ENCODE results near the gene CNDP1. TPM values are rescaled to one million over a fixed set of nuclear protein-coding genes. Genes with fewer than 3 reads are reported as not detected.

The CNDP1 gene
- total RNA-seq, 2 experiments from 2014 or later: not detected

DNA sequence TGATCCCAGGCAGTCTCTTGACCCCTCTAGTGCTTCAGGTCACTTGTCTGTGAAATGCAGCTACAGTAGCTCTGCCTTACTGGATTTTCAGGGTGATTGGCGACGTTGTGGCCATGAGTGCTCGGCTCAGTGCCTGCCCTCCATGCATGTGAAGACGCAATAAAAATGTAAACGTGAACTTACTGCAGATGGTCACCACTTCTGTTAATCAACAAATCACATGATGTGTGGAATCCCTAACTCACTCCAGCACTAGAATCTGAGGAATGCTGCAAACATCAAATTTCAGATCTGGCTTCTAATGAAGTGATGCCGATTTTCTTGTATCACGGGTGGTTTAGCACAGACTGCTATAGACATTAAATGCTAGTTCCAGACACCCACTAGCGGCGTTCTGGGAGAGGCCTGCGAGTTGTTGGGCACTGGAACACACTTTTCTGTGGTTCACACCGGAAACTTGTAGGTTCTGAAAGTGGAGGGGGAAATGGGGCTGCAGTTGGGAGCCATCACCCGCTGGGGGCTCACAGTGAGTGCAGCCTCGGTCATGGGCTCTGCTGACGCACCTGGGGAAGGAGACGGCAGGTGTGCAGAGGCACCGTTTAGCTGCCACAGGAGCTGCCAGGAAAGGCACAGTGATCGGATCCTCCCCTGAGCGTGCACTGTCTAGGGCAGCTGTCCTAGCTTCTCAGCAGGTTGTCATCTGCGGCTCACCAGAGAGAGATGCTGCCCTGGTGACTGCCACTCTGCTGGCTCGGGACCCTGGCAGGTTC lies 6.5 kb downstream of the CNDP1 start:
- H3K4me3 Mint-ChIP-seq: no peak overlapping the region
- H3K36me3 Mint-ChIP-seq: no peaks in the 10 kb centered on the region
- H3K4me1 Mint-ChIP-seq: no peaks in the 10 kb centered on the region
- DNase-seq: no peak
- no peaks in the 10 kb centered on the region for H3K27me3 Mint-ChIP-seq
- no peaks in the 10 kb centered on the region for H3K9me3 Mint-ChIP-seq
- H3K27ac Mint-ChIP-seq: no peak overlapping the region

DNA sequence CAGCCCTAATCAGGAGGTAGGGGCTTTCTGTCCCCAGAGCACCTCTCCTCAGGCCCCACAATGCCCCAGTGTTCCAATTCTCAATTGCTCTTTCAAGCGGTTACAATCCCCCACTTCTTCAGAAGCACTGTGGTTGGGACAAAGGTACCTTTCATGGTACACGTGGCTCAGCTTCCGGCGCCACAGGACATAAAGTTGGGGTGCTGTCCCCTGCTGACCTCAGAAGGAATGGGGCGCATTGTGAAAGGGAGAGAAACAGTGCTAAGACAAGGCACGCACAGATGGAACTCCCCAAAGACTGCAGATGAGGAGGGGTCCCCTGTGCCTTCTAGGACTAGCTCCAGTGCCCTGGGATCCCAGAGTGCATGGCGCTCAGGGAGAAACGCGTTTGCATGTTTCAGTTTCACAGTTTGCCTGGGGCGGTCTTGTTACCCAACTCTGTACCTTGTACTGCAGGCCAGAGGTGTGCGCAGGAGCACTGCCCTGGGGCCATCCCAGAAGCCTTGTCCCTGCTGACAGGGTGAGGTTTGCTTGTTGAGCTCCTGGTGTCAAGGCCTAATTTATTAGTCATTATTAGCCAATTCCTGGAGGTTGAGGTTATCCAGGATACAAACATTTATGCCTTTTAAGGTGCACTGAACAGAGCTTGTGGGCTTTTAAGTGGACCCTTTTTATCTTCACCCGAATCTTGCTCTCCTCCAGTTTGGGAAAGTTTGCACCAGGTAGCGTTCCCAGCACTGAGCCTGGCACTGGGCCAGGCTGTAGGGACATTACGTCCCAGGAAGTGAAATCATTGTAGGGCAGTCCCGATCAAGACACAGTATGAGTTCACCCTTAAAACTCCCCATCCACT lies 7.6 kb downstream of the CNDP1 start:
- no peaks in the 10 kb centered on the region for H3K36me3 Mint-ChIP-seq
- H3K27ac Mint-ChIP-seq: no peak overlapping the region
- no peak for DNase-seq
- H3K4me1 Mint-ChIP-seq: no peaks in the 10 kb centered on the region
- no peak overlapping the region for H3K4me3 Mint-ChIP-seq
- H3K9me3 Mint-ChIP-seq: no peaks in the 10 kb centered on the region
- H3K27me3 Mint-ChIP-seq: no peaks in the 10 kb centered on the region

DNA sequence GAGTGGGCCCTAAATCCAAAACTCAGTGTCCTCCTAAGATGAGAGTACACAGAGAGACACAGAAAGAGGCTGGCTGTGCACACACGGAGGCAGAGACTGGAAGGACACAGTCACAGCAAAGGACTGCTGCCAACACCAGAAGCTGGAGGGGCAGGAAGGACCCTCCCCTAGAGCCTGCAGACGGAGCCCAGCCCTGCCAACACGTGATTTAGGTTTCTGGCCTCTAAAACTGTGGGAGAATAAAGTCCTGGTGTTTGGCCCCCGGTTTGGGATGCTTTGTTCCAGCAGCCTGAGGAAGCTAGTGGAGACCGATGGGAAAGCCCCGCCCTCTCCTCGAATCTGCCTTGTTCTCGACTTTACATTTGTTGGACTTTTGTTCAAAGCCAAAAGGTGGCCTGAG lies 10.6 kb downstream of the CNDP1 start:
- Mint-ChIP-seq H3K4me1 (no peaks in the 10 kb centered on the region), H3K27ac (no peak overlapping the region)

DNA sequence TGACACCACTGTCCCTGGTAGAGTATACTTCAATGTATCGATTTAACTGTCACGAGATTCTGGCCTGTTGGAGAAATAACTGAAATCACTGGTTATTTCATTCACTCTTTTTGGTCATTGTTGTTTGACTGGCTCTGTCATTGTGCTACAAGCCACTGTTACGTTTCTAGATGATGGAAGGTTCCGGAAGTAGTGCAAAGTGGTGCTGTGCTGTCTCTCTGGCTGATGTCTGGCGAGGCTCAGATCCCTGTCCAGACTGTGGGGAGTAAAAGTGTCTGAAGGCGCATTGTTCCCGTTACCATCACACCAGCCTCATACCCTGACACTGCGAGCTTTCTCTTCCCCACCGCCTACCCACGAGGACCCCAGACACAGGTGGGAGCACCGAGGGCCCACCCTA lies 11.7 kb downstream of the CNDP1 start:
- DNase-seq: no peak
- Mint-ChIP-seq H3K27ac (no peak overlapping the region), H3K27me3 (no peaks in the 10 kb centered on the region), H3K4me1 (no peaks in the 10 kb centered on the region), H3K4me3 (no peak overlapping the region), H3K9me3 (peaks cover 12% of the 10 kb centered on the region), H3K36me3 (no peaks in the 10 kb centered on the region)

More for the DNA sequence above, 10.6 kb downstream of the CNDP1 start:
- Mint-ChIP-seq H3K36me3 (no peaks in the 10 kb centered on the region), H3K4me3 (no peak overlapping the region), H3K9me3 (peaks cover 12% of the 10 kb centered on the region), H3K27me3 (no peaks in the 10 kb centered on the region)
- no peak for DNase-seq

DNA sequence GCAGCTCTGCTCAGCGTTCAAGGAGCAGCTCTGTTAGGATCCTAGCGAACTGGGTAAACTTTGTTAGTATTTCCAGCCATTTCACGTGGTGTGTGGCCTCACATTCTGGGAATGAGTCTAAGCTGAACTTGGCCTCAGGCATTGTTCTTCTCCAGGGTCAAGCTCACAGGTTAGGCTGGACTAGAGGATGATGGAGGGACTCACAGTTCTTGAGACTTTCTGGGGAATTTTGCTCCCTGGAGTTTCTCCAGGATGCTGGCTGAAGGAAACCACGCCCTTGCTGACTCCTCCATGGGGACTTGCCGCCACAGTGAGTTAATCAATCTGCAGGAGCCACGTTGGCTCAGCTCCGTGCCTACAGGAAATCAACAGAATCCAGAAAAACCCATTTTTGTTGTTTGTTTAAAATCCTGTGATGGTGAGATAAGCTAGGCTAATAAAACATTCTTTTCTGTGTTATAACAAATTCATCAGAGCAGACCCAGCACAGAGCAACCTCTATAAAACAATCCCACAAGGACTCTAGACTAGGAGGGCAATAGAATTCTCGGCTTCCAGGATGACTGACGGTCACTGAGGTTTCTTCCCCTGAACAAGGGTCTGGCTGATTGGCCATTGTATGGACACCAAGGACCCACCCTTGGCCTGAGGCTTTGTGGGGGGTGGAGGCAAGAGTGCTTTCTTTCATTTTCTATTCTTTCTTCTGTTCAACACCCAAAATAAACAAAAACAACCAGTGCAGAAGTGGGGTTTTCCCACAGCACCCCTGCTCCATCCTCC lies 12.6 kb downstream of the CNDP1 start:
- DNase-seq: no peak
- Mint-ChIP-seq H3K36me3 (no peaks in the 10 kb centered on the region), H3K9me3 (peaks cover 12% of the 10 kb centered on the region), H3K4me1 (no peaks in the 10 kb centered on the region), H3K4me3 (no peak overlapping the region), H3K27ac (no peak overlapping the region), H3K27me3 (no peaks in the 10 kb centered on the region)

DNA sequence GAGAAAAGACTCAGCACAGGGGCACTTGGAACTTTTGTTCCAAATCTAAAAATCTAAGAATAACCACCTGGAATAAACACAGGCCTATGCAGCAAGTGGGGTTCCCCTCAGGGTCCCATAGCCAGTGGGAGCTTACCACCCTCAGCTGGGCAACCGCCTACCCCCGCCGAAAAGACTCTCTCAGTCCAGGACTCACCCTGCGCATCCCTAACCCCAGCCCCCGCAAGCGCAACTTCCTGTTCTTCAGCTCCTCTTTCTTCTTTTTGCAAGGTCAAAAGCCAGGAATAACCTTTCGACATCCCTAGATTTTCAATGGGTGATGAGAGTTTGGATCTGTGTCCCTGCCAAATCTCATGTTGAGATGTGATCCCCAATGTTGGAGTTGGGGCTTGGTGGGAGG lies 13.6 kb downstream of the CNDP1 start:
- no peaks in the 10 kb centered on the region for H3K36me3 Mint-ChIP-seq
- H3K27ac Mint-ChIP-seq: no peak overlapping the region
- H3K9me3 Mint-ChIP-seq: peaks cover 12% of the 10 kb centered on the region
- no peak overlapping the region for H3K4me3 Mint-ChIP-seq
- DNase-seq: no peak
- no peaks in the 10 kb centered on the region for H3K27me3 Mint-ChIP-seq
- no peaks in the 10 kb centered on the region for H3K4me1 Mint-ChIP-seq

DNA sequence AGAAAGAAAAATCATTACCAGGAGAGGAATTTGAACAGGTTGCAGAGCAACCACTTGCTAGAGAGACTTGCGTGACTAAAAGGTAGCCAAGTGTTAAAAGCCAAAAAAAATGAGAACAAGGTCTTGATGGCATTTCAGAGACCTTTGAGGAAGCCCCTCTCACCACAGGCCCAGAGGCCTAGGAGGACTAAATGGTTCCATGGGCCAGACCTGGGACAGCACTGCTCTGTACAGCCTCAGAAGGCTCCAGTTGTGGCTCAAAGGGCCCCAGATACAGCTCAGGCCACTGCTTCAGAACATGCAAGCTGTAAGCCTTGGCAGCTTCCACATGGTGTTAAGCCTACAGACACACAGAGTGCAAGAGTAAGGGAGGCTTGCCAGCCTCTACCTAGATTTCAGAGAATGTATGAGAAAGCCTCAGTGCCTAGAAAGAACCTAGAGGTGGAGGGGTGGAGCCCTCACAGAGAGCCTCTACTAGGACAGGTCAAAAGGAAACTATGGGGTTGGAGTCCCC lies 15.3 kb downstream of the CNDP1 start:
- DNase-seq: no peak
- H3K4me3 Mint-ChIP-seq: no peak overlapping the region
- H3K27me3 Mint-ChIP-seq: no peaks in the 10 kb centered on the region
- no peaks in the 10 kb centered on the region for H3K36me3 Mint-ChIP-seq
- no peak overlapping the region for H3K27ac Mint-ChIP-seq
- H3K9me3 Mint-ChIP-seq: peaks cover 12% of the 10 kb centered on the region
- no peaks in the 10 kb centered on the region for H3K4me1 Mint-ChIP-seq

DNA sequence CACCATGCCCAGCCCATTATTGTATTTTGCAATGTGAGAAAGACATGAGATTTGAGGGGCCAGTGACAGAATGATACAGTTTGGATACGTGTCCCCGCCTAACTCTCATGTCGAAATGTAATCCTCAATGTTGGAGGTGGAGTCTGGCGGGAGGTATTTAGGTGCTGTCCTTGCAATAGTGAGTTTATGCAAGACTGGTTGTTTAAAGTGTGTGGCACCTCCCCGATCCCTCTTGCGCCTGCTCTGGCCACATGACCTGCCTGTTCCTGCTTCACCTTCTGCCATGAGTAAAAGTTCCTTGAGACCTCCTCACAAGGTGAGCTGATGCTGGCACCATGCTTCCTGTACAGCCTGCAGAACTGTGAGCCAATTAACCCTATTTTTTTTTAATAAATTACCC lies 16.6 kb downstream of the CNDP1 start:
- no peaks in the 10 kb centered on the region for H3K4me1 Mint-ChIP-seq
- DNase-seq: no peak
- H3K36me3 Mint-ChIP-seq: no peaks in the 10 kb centered on the region
- H3K4me3 Mint-ChIP-seq: no peak overlapping the region
- no peak overlapping the region for H3K27ac Mint-ChIP-seq
- H3K9me3 Mint-ChIP-seq: peaks cover 12% of the 10 kb centered on the region
- H3K27me3 Mint-ChIP-seq: no peaks in the 10 kb centered on the region

DNA sequence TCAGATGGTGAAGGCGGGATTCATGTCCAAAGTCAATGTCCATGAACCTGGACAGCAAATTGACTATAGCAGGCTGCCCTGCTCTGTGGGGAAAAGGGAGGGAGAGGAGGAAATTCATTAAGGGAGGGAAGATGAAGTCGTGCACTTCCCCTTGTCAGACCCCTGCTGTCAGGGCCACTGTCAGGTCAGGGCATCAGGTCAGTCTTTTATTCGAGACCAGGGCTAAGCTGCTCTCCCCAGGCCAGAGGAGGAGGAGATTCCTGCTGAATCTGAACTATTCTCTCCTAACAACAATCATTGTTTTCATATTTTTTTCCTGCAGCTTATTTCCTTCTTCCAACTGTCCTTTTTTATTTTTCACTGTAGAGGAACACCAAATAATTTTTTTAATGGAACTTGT lies 17.2 kb downstream of the CNDP1 start:
- no peaks in the 10 kb centered on the region for H3K4me1 Mint-ChIP-seq
- H3K9me3 Mint-ChIP-seq: peaks cover 12% of the 10 kb centered on the region
- DNase-seq: no peak
- H3K36me3 Mint-ChIP-seq: no peaks in the 10 kb centered on the region
- no peaks in the 10 kb centered on the region for H3K27me3 Mint-ChIP-seq
- H3K4me3 Mint-ChIP-seq: no peak overlapping the region
- H3K27ac Mint-ChIP-seq: peak overlapping the region; percentile 7

DNA sequence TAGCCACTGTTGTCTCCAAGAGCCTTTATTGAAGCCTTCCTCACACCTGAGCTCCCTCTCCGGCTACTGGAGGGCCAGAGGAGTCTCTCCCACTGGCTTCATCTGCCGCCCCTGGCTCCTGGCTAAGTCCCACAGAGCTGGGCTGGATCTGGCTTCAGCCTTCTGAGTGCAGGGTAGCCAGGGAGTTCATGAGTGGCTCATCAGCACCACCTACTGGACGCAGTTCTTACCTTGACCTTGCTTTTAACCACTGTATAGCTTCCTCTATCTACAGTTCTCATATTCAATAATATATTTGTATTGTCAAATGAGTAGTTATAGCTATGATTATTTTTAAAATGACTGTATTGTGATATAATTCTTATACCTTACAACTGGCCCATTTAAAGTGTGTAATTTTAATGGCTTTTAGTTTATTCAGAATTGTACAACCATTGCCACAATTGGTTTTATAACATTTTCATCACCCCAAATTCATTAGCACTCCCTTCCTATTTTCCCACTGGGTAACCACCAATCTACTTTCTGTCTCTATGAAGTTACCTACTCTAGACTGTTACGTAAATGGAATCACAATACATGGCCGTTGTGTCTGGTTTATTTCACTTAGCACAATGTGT lies 17.7 kb downstream of the CNDP1 start:
- H3K36me3 Mint-ChIP-seq: no peaks in the 10 kb centered on the region
- peaks cover 12% of the 10 kb centered on the region for H3K9me3 Mint-ChIP-seq
- no peaks in the 10 kb centered on the region for H3K4me1 Mint-ChIP-seq
- H3K4me3 Mint-ChIP-seq: no peak overlapping the region
- no peaks in the 10 kb centered on the region for H3K27me3 Mint-ChIP-seq
- H3K27ac Mint-ChIP-seq: no peak overlapping the region
- peak; percentile 63 for DNase-seq

DNA sequence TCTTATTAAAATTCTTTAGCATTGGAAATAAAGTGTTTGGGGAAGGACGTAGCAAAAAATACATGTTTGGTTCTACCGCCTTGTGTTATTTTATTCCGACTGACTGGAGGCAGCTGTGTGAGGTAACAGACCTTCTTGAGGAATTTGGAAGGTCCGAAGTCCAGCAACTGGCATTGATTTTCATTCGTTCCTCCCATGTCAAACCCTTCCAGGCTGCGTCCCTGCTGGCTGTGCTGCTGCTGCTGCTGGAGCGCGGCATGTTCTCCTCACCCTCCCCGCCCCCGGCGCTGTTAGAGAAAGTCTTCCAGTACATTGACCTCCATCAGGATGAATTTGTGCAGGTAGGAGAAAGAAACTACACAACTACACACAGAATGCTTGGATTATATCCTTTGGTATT lies 21.8 kb downstream of the CNDP1 start:
- no peak overlapping the region for H3K4me3 Mint-ChIP-seq
- H3K9me3 Mint-ChIP-seq: no peaks in the 10 kb centered on the region
- no peak for DNase-seq
- H3K27ac Mint-ChIP-seq: no peak overlapping the region
- no peaks in the 10 kb centered on the region for H3K27me3 Mint-ChIP-seq
- no peaks in the 10 kb centered on the region for H3K36me3 Mint-ChIP-seq
- no peaks in the 10 kb centered on the region for H3K4me1 Mint-ChIP-seq

DNA sequence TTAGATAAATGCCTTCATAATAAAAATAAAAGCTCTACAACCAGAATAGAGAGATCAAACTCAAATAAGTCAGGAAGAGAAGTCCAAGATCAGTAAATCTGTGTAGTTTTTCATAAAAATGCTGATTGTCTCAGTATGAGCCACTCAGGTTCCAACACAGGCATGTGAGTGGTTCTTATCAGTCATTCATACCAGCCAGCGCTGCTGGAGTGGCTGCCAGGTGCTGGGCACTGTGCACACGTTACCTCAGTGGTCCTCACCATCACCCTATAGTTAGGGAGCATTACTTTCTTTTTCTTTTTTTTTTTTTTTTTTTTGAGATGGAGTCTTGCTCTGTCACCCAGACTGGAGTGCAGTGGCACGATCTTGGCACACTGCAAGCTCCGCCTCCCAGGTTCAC lies 23.8 kb downstream of the CNDP1 start:
- H3K27ac Mint-ChIP-seq: no peak overlapping the region
- no peaks in the 10 kb centered on the region for H3K36me3 Mint-ChIP-seq
- H3K4me3 Mint-ChIP-seq: no peak overlapping the region
- H3K27me3 Mint-ChIP-seq: no peaks in the 10 kb centered on the region
- DNase-seq: no peak
- H3K4me1 Mint-ChIP-seq: no peaks in the 10 kb centered on the region
- H3K9me3 Mint-ChIP-seq: no peaks in the 10 kb centered on the region

DNA sequence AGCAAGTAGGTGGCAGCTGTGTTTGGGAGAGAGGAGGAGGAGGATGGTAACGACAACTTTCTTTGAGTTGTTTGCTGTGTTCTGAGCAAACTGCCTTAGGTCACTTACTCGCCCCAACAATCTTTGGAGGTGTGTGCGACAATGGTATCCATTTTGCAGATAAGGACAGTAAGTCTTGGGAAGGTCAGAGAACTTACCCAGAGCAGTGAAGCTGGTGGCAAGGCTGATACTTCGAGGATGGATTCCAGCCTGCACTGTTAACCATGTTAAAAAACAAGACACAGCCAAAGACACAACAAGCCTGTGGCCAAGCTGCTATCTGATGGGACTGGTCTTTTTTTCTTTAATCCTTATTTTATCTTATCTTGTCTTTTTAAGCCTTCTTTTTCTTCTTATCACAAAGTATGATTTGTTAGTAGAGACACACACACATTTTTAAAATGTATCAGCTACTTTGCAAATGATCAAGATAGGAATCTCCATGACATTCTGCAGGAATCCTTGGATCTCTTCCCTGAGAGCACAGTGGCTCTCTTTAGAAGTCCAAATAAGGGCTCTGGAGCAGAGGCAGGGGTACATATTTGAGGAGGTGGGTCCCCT lies 27.9 kb downstream of the CNDP1 start:
- H3K4me1 Mint-ChIP-seq: no peaks in the 10 kb centered on the region
- no peak overlapping the region for H3K27ac Mint-ChIP-seq
- H3K36me3 Mint-ChIP-seq: peaks cover 6% of the 10 kb centered on the region
- no peak overlapping the region for H3K4me3 Mint-ChIP-seq
- peaks cover 10% of the 10 kb centered on the region for H3K9me3 Mint-ChIP-seq
- no peak for DNase-seq
- no peaks in the 10 kb centered on the region for H3K27me3 Mint-ChIP-seq

DNA sequence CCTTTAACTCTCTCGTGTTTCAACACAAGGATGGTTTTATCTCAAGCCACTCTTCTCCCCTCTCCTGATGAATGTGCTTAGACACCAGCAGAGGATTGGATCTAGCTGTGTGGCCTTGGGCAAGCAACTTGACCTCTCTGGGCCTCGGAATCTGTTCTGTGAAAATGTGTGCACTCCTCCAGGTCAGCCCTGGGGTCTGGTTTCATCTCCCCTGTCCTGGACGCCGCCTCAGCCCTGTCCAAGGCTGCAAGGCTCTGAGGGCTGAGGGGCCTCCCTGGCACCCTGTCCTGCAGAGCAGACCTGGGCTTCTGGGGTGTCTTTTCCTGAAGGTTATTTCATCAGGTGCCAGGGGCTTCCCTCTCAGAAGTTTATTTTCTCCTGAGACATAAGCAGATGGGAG lies 28.5 kb downstream of the CNDP1 start:
- no peak for DNase-seq
- Mint-ChIP-seq H3K27ac (no peak overlapping the region), H3K9me3 (peaks cover 12% of the 10 kb centered on the region), H3K36me3 (peaks cover 9% of the 10 kb centered on the region), H3K4me3 (no peak overlapping the region), H3K27me3 (no peaks in the 10 kb centered on the region), H3K4me1 (no peaks in the 10 kb centered on the region)
